ENCODE data around the gene FAM25A. TPM values are rescaled to one million over a fixed set of nuclear protein-coding genes. Genes with fewer than 3 reads are reported as not detected.

FAM25A gene
- polyA plus RNA-seq, 1 donor = not detected

DNA sequence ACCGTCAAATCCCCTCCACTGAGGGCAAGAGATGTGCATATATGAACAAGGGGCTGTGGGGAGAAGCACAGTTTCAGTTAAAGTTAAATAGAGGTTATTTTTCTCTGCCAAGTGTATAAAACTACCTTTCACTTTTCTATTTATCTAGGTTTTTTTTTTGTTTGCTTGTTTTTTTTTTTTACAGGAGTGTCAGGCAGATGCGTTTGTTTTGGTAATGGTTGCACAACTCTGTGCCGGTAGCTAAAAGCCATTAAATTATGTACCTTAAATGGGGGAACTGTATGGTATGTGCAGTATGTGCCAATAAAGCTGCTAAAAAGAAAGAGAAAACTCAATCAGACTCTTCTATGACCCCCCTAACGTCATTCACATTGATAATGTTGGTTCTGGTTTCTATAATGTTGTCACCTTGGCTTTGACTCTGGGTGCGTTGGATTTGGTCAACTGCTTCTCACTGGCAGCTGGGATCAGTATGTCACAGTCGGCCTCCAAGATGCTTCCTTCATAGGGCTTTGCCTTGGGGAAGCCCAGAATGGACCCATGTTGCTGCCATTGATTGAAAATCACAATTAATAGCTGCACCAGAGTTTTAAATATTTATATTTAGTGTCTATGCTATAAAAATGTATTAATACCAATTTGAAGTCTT, 40.3 kb downstream of the FAM25A start:
- H3K36me3 ChIP-seq (ENCODE audit: control insufficient read depth, insufficient read depth, low read length) = peaks cover 76% of the 10 kb centered on the region
- no peaks in the 10 kb centered on the region for H3K4me1 ChIP-seq (ENCODE audit: control insufficient read depth, insufficient read depth, low read length)
- H3K9me3 ChIP-seq (ENCODE audit: control insufficient read depth, low read depth, low read length) = no peaks in the 10 kb centered on the region
- H3K4me3 ChIP-seq (ENCODE audit: low read length) = no peak overlapping the region
- WGBS (ENCODE audit: insufficient coverage, low lambda C conversion rate) = 100% methylated on average over 2 of the region's 6 CpGs
- no peak overlapping the region for H3K27ac ChIP-seq (ENCODE audit: low read length)
- no peak for DNase-seq
- H3K27me3 ChIP-seq (ENCODE audit: control insufficient read depth, insufficient read depth, low read length) = no peaks in the 10 kb centered on the region

DNA sequence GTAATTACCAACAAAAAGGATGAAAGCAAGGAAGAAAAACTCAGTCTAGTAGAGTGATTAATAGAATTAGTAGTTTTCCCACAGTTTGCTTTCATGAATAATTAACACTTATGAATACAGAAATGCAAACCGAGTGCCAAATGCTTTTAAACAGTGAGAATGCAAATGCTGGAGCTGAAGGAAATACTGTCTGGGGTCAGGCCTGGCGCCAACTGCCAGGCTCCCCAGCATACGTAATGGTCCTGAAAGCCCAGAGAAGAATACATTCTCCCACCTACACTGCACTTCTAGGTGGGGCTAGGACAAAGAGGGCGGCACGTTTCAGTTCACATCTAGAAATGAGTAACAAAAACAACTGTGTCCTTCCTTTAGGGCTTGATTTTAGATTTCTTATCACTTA, 44.6 kb downstream of the FAM25A start:
- Histone ChIP-seq H3K9me3 (ENCODE audit: control insufficient read depth, low read depth, low read length) (no peaks in the 10 kb centered on the region), H3K27ac (ENCODE audit: low read length) (no peak overlapping the region), H3K4me3 (ENCODE audit: low read length) (no peak overlapping the region), H3K36me3 (ENCODE audit: control insufficient read depth, insufficient read depth, low read length) (peaks cover 71% of the 10 kb centered on the region), H3K4me1 (ENCODE audit: control insufficient read depth, insufficient read depth, low read length) (peaks cover 18% of the 10 kb centered on the region), H3K27me3 (ENCODE audit: control insufficient read depth, insufficient read depth, low read length) (no peaks in the 10 kb centered on the region)
- WGBS (ENCODE audit: insufficient coverage, low lambda C conversion rate) = no CpG with 5 or more reads among the region's 5 CpGs
- DNase-seq = no peak

DNA sequence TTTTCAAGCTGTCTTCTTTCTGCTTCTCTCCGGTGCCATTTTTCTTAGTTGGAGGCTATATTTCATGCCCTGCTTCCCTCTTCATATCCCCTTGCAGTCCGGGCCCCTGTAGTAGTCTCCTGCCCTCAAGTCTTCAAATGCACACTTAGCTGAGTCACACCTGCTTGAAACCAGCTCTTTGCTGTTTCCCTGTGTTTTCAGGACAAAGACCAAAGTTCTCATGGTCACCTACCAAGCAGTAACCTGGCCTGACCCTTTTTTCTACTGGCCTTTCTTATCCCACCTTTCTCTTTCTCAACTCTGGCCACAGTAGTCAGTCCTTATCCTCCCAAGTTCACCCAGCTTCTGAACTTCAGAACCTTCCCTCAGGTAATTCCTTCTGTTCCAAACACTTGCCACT, 46.1 kb downstream of the FAM25A start:
- Histone ChIP-seq H3K36me3 (ENCODE audit: control insufficient read depth, insufficient read depth, low read length) (peaks cover 69% of the 10 kb centered on the region), H3K4me3 (ENCODE audit: low read length) (no peak overlapping the region)

DNA sequence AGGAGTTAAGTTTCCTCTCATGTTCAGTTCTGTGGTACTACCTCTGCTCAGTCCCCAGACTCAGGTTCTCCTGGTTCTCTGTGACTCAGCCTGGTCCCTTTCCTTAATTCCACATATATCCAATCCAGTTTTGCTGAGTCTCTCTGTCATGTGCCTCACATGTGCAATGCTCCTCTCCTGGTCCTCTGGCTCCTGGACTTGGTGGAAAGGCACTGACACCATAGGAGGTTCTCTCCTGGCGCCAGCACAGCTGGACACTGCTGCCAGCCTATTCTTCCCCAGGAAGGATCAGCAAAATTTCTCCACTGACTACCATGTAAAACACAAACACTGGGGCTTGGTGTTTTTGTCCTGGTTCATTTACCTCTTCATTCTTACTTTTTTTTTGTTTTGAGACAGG, 46.8 kb downstream of the FAM25A start:
- WGBS (ENCODE audit: insufficient coverage, low lambda C conversion rate) = no CpG with 5 or more reads among the region's 1 CpG
- H3K4me3 ChIP-seq (ENCODE audit: low read length) = no peak overlapping the region
- peaks cover 19% of the 10 kb centered on the region for H3K4me1 ChIP-seq (ENCODE audit: control insufficient read depth, insufficient read depth, low read length)
- no peak overlapping the region for H3K27ac ChIP-seq (ENCODE audit: low read length)
- no peaks in the 10 kb centered on the region for H3K27me3 ChIP-seq (ENCODE audit: control insufficient read depth, insufficient read depth, low read length)
- no peaks in the 10 kb centered on the region for H3K9me3 ChIP-seq (ENCODE audit: control insufficient read depth, low read depth, low read length)
- peaks cover 66% of the 10 kb centered on the region for H3K36me3 ChIP-seq (ENCODE audit: control insufficient read depth, insufficient read depth, low read length)
- no peak for DNase-seq

More for the DNA sequence above, 46.1 kb downstream of the FAM25A start:
- peak; percentile 58 to 74 for DNase-seq
- no peaks in the 10 kb centered on the region for H3K27me3 ChIP-seq (ENCODE audit: control insufficient read depth, insufficient read depth, low read length)
- H3K4me1 ChIP-seq (ENCODE audit: control insufficient read depth, insufficient read depth, low read length) = peaks cover 18% of the 10 kb centered on the region
- H3K27ac ChIP-seq (ENCODE audit: low read length) = no peak overlapping the region
- no peaks in the 10 kb centered on the region for H3K9me3 ChIP-seq (ENCODE audit: control insufficient read depth, low read depth, low read length)
- WGBS (ENCODE audit: insufficient coverage, low lambda C conversion rate) = no CpG with 5 or more reads among the region's 2 CpGs

DNA sequence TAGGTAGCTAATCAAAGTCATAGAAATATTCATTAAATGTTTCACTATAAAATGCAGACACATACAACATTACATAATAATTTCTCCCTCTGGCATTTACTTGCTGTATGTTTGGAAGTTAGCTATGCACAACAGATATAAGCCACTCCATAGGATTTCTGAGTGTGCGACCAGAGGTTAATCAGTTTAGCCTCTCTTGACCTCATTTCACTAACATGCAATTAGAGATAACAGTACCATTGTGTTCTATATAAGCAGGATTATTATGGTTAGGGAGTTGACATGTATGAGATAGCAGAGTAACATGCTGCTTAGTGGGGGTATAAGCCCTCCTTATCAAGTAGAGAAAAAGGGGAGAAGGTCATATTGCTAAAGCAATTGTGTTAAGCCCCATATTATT, 48.2 kb downstream of the FAM25A start:
- Histone ChIP-seq H3K4me3 (ENCODE audit: low read length) (no peak overlapping the region), H3K9me3 (ENCODE audit: control insufficient read depth, low read depth, low read length) (no peaks in the 10 kb centered on the region), H3K27me3 (ENCODE audit: control insufficient read depth, insufficient read depth, low read length) (no peaks in the 10 kb centered on the region), H3K27ac (ENCODE audit: low read length) (no peak overlapping the region), H3K36me3 (ENCODE audit: control insufficient read depth, insufficient read depth, low read length) (peaks cover 68% of the 10 kb centered on the region), H3K4me1 (ENCODE audit: control insufficient read depth, insufficient read depth, low read length) (peaks cover 24% of the 10 kb centered on the region)
- DNase-seq = peak in 1 of 2 donors; percentile 28
- no CpG with 5 or more reads among the region's 1 CpG for WGBS (ENCODE audit: insufficient coverage, low lambda C conversion rate)

DNA sequence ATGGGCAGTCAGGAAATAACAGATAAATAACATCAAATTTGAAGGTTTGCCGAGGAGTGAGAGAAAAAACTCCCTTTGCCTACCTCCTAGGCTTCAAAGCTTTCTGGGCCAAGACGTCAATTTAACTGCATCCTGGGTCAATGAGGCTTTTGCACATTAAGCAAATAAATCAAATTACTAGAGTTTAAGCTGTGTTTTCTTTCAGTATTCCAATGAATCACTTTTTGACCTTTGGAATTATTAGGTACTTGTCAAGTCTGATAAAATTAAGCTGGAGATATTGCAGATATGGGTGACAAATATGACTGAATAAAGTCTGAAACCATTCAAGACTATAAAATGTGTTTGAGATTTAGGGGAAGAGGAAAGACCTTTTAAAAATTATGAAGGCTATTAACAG, 52.4 kb downstream of the FAM25A start:
- H3K4me1 ChIP-seq (ENCODE audit: control insufficient read depth, insufficient read depth, low read length) = peaks cover 10% of the 10 kb centered on the region
- no peaks in the 10 kb centered on the region for H3K9me3 ChIP-seq (ENCODE audit: control insufficient read depth, low read depth, low read length)
- DNase-seq = peak in 1 of 2 donors; percentile 25
- H3K4me3 ChIP-seq (ENCODE audit: low read length) = no peak overlapping the region
- H3K27me3 ChIP-seq (ENCODE audit: control insufficient read depth, insufficient read depth, low read length) = no peaks in the 10 kb centered on the region
- H3K36me3 ChIP-seq (ENCODE audit: control insufficient read depth, insufficient read depth, low read length) = peaks cover 40% of the 10 kb centered on the region
- H3K27ac ChIP-seq (ENCODE audit: low read length) = no peak overlapping the region
- WGBS (ENCODE audit: insufficient coverage, low lambda C conversion rate) = no CpG with 5 or more reads among the region's 2 CpGs

Other genes starting within 250 kb of the FAM25A start
- gene MMRN2, start 62.7 kb upstream of the FAM25A start, polyA plus RNA-seq = 7.2 TPM
- 16.6 TPM for gene SNCG, start 61.7 kb upstream of the FAM25A start, polyA plus RNA-seq
- gene ADIRF, start 51.8 kb upstream of the FAM25A start, polyA plus RNA-seq = 11.4 TPM
- gene GLUD1, start 74.5 kb downstream of the FAM25A start, polyA plus RNA-seq = 142 TPM
- gene SHLD2, start 74.9 kb downstream of the FAM25A start, polyA plus RNA-seq = 35.9 TPM
- gene NUTM2A, start 205.2 kb downstream of the FAM25A start, polyA plus RNA-seq = 1.3 TPM